Endothelial cell of umbilical vein (primary cell): Measurements from ENCODE around the gene ATP1B1. TPM values are rescaled to one million over a fixed set of nuclear protein-coding genes. Genes with fewer than 3 reads are reported as not detected.

Experiments
- BruUV-seq: library from RNA; stranded (reverse); fragments of 400-500 nt; replicated peaks from 2 replicates; lab custom pipeline; 2021; lab: Mats Ljungman, UMichigan
- CTCF ChIA-PET: fragments of 300-600, 350-600 bp; sonication (Branson Sonifier 250); formaldehyde crosslinking; loops from one replicate; lab custom pipeline; 2021; ENCODE audit warnings: antibody characterized with exemption, inconsistent platforms; lab: Charles Lee
- POLR2A ChIA-PET: fragments of 300-600, 350-600 bp; sonication (Branson Sonifier 250); formaldehyde crosslinking; loops from one replicate; lab custom pipeline; 2021; ENCODE audit warnings: antibody characterized with exemption, inconsistent platforms; lab: Charles Lee
- DNase-seq: peaks from one replicate; pipeline ENCODE4 v3.0.0-alpha.2; 2011; ENCODE audit warnings: low read depth, low spot score
- FAIRE-seq: peaks from 2 replicates; lab custom pipeline; 2011; peaks lifted over from hg19 to GRCh38; lab: Jason Lieb, UNC
- H2AFZ ChIP-seq: 2 replicates; pipeline ENCODE4 v1.6.0; 2012; ENCODE audit warnings: low read depth, low read length, control low read depth, inconsistent platforms
- H3K27ac ChIP-seq: 2 replicates; pipeline ENCODE4 v1.5.1; 2011; ENCODE audit warnings: low read depth, mild to moderate bottlenecking, control low read depth, low read length, moderate library complexity; ENCODE audit not compliant: insufficient read depth
- H3K27me3 ChIP-seq, 2 experiments: 2 replicates each; pipeline versions ENCODE4 v1.6.0 to v1.6.1; 2011; ENCODE audit warnings: low read length in 2 of 2, mixed read lengths in 1 of 2; ENCODE audit not compliant: control insufficient read depth in 2 of 2, insufficient read depth in 2 of 2
- H3K36me3 ChIP-seq, 2 experiments: 2 replicates in 1 of 2; 3 replicates in 1 of 2; pipeline ENCODE4 v1.5.1; 2011; ENCODE audit warnings: low read length in 2 of 2, mild to moderate bottlenecking in 1 of 2, moderate library complexity in 1 of 2; ENCODE audit not compliant: control insufficient read depth in 2 of 2, insufficient read depth in 2 of 2; ENCODE audit errors: extremely low read depth in 1 of 2
- H3K4me1 ChIP-seq: 3 replicates; pipeline ENCODE4 v1.5.1; 2011; ENCODE audit warnings: mild to moderate bottlenecking, low read length; ENCODE audit not compliant: control insufficient read depth, insufficient read depth; ENCODE audit errors: extremely low read depth
- H3K4me2 ChIP-seq: 2 replicates; pipeline ENCODE4 v1.6.1; 2011; ENCODE audit warnings: low read length, control low read depth, mixed read lengths; ENCODE audit not compliant: insufficient read depth
- H3K4me3 ChIP-seq, 3 experiments: fragments of 200-600 bp in 1 of 3; sonication (generic), shearing (Covaris generic) in 1 of 3; replicated peaks in 1 of 3; 2 replicates each; pipeline ENCODE4 v1.5.1; 2011 to 2016; ENCODE audit warnings: control low read depth in 3 of 3, low read length in 3 of 3, mild to moderate bottlenecking in 2 of 3, inconsistent platforms in 1 of 3, low read depth in 1 of 3, moderate library complexity in 1 of 3; ENCODE audit not compliant: insufficient read depth in 1 of 3
- H3K79me2 ChIP-seq: 2 replicates; pipeline ENCODE4 v1.6.0; 2012; ENCODE audit warnings: low read length, inconsistent platforms; ENCODE audit not compliant: control insufficient read depth, insufficient read depth
- H3K9ac ChIP-seq: replicated peaks from 2 replicates; pipeline ENCODE3; 2011; ENCODE audit warnings: low read length, control low read depth; ENCODE audit not compliant: insufficient read depth; ENCODE audit errors: extremely low read depth
- H3K9me1 ChIP-seq: replicated peaks from 3 replicates; pipeline ENCODE4 v1.6.0; 2011; ENCODE audit warnings: mild to moderate bottlenecking, low read length; ENCODE audit not compliant: control insufficient read depth, insufficient read depth; ENCODE audit errors: extremely low read depth
- H3K9me3 ChIP-seq: replicated peaks from 2 replicates; pipeline ENCODE4 v1.5.1; 2012; ENCODE audit warnings: low read length, inconsistent platforms; ENCODE audit not compliant: control insufficient read depth, insufficient read depth
- H4K20me1 ChIP-seq: replicated peaks from 2 replicates; pipeline ENCODE3; 2011; ENCODE audit warnings: mild to moderate bottlenecking, low read length; ENCODE audit not compliant: control insufficient read depth, insufficient read depth; ENCODE audit errors: extremely low read depth
- CTCF ChIP-seq, 2 donors: IDR thresholded peaks; 1 replicate in 1 of 2; 2 replicates in 1 of 2; pipeline ENCODE4 v1.5.1; 2011; ENCODE audit warnings: low read length in 2 of 2, mild to moderate bottlenecking in 2 of 2, moderate library complexity in 2 of 2, control low read depth in 1 of 2, inconsistent platforms in 1 of 2, low read depth in 1 of 2; ENCODE audit not compliant: insufficient read depth in 1 of 2; ENCODE audit errors: extremely low read depth in 1 of 2
- GATA2 ChIP-seq: IDR thresholded peaks from 2 replicates; pipeline ENCODE4 v1.7.0; 2011; ENCODE audit warnings: low read depth, mild to moderate bottlenecking, moderate library complexity, mixed read lengths, low read length; ENCODE audit not compliant: insufficient read length, insufficient read depth
- MAX ChIP-seq: IDR thresholded peaks from 2 replicates; pipeline ENCODE4 v1.6.1; 2011; ENCODE audit not compliant: insufficient read depth, insufficient read length
- dilution Hi-C: fragments of 300-500 bp; cut with MboI; formaldehyde crosslinking; loops from one replicate; pipeline ENCODE4 v1.15.0; 2019; ENCODE audit warnings: low sequenced_read_pairs; ENCODE audit not compliant: extremely low pct_ligation_motif_present
- intact Hi-C: fragments of 100-400 bp; cut with micrococcal nuclease; formaldehyde crosslinking; loops from one replicate; pipeline ENCODE4 v1.10.0; 2022
- polyA plus RNA-seq, 4 experiments: library from polyadenylated mRNA; depleted of rRNA in 3 of 4; stranded (reverse) in 3 of 4; unstranded in 1 of 4; fragments of >200 nt; gene quantifications; 2 replicates each; pipeline versions ENCODE4 v1.2.1 to v1.2.3, GENCODE V29; 2011 to 2012; ENCODE audit warnings: missing spikeins in 1 of 4
- total RNA-seq: library from RNA; stranded (reverse); gene quantifications from 2 replicates; pipeline ENCODE4 v1.2.3, GENCODE V29; 2021

The ATP1B1 gene
- total and polyA plus RNA-seq, 2 donors (not counting 3 experiments of a cell fraction or from before 2014, with no cell fraction given), result 14.3 to 56.1 TPM

GRCh38 chr1:169108863-169109560, 2.5 kb downstream of the ATP1B1 start:
- Histone ChIP-seq H3K9ac (peak overlapping the region; percentile 42), H3K9me1 (no peaks in the 10 kb centered on the region), H4K20me1 (no peaks in the 10 kb centered on the region), H2AFZ (no peak overlapping the region), H3K36me3 (no peaks in the 10 kb centered on the region), H3K4me3 (peak overlapping the region in 1 of 3 experiments; percentile 99), H3K4me1 (peaks cover 62% of the 10 kb centered on the region), H3K4me2 (peak overlapping the region; percentile 96), H3K27ac (peak overlapping the region; percentile 89), H3K79me2 (peaks cover 58% of the 10 kb centered on the region), H3K9me3 (no peaks in the 10 kb centered on the region), H3K27me3 (no peaks in the 10 kb centered on the region)
- BruUV-seq, result no TSS peak
- ChIA-PET CTCF (interaction anchor here (0.7 to 5.6 kb wide), 8 partner anchors 24 to 506 kb away, joined by 3 to 41 read pairs (median 4); no protein-coding TSS in a partner anchor), POLR2A (no interaction called here)
- intact Hi-C loops (loop anchor here (1.0 to 5.0 kb wide), 4 partner anchors 218 to 783 kb away; partner anchors contain the start of genes BLZF1 and SCYL3), dilution Hi-C loops (no loop called here)
- DNase-seq (no peak), FAIRE-seq (peak; percentile 12)
- TF ChIP-seq MAX (no peak), GATA2 (peak; percentile 22), CTCF (IDR thresholded peaks at IDR 0.05; ENCODE audit: extremely low read depth in 1 of 2, insufficient read depth in 1 of 2, low read depth in 1 of 2, low read length in 2 of 2) (peak in 1 of 2 donors; percentile 20)
